ENCODE measurements around the gene GAGE12H. TPM values are rescaled to one million over a fixed set of nuclear protein-coding genes. Genes with fewer than 3 reads are reported as not detected.

GAGE12H gene
- total RNA-seq, 1 experiment from 2014 or later: not detected

DNA sequence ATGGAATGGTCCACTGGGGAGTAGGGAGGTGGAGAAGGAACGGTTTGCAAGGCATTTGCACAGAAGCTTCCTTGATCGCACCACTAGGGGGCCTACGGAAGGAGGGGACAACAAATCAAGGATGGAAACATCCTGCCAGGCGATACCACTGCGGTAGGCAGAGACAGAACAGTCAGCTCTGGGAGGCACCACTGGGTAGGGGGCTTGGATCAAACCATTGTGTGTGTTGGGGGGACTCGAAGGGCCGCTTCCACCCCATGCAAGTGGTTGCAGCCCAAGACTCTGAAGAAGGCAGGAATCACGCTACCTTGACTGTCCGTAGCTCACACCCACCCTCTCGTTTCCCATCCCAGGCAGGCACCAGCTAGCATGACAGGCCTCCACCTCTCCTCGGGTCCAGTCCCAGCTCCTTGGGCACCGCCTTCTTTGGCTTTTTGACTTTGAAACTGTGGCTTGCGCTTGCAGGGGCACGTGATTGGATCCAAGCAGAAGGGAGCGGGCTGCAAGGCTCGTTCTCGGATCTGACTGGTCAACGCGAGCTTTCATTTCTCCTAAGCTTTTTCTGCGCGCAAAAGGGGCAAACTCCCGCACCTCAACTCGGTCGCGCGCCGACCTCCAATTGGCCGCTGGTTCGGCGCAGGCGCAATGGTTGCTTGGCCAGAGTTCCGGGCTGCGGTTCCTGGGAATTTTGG, 47.5 kb downstream of the GAGE12H start:
- no peaks in the 10 kb centered on the region for H3K4me1 ChIP-seq (ENCODE audit: control insufficient read depth, insufficient read depth, low read length)
- ChIA-PET POLR2A (interaction anchor here (0.6 kb wide), 1 partner anchor 421 kb away, joined by 3 read pairs; no protein-coding TSS in a partner anchor), CTCF (no interaction called here)
- no peak for TF ChIP-seq TCF7L2 (IDR thresholded peaks at IDR 0.05; ENCODE audit: low read depth, low read length)
- no peak for TF ChIP-seq SIN3A (IDR thresholded peaks at IDR 0.05; ENCODE audit: borderline replicate concordance, insufficient read depth, low read depth, low read length)
- TF ChIP-seq, protein P1, sequence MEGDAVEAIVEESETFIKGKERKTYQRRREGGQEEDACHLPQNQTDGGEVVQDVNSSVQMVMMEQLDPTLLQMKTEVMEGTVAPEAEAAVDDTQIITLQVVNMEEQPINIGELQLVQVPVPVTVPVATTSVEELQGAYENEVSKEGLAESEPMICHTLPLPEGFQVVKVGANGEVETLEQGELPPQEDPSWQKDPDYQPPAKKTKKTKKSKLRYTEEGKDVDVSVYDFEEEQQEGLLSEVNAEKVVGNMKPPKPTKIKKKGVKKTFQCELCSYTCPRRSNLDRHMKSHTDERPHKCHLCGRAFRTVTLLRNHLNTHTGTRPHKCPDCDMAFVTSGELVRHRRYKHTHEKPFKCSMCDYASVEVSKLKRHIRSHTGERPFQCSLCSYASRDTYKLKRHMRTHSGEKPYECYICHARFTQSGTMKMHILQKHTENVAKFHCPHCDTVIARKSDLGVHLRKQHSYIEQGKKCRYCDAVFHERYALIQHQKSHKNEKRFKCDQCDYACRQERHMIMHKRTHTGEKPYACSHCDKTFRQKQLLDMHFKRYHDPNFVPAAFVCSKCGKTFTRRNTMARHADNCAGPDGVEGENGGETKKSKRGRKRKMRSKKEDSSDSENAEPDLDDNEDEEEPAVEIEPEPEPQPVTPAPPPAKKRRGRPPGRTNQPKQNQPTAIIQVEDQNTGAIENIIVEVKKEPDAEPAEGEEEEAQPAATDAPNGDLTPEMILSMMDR (IDR thresholded peaks at IDR 0.05): peak; percentile 26
- TF ChIP-seq, protein P2, sequence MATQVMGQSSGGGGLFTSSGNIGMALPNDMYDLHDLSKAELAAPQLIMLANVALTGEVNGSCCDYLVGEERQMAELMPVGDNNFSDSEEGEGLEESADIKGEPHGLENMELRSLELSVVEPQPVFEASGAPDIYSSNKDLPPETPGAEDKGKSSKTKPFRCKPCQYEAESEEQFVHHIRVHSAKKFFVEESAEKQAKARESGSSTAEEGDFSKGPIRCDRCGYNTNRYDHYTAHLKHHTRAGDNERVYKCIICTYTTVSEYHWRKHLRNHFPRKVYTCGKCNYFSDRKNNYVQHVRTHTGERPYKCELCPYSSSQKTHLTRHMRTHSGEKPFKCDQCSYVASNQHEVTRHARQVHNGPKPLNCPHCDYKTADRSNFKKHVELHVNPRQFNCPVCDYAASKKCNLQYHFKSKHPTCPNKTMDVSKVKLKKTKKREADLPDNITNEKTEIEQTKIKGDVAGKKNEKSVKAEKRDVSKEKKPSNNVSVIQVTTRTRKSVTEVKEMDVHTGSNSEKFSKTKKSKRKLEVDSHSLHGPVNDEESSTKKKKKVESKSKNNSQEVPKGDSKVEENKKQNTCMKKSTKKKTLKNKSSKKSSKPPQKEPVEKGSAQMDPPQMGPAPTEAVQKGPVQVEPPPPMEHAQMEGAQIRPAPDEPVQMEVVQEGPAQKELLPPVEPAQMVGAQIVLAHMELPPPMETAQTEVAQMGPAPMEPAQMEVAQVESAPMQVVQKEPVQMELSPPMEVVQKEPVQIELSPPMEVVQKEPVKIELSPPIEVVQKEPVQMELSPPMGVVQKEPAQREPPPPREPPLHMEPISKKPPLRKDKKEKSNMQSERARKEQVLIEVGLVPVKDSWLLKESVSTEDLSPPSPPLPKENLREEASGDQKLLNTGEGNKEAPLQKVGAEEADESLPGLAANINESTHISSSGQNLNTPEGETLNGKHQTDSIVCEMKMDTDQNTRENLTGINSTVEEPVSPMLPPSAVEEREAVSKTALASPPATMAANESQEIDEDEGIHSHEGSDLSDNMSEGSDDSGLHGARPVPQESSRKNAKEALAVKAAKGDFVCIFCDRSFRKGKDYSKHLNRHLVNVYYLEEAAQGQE (IDR thresholded peaks at IDR 0.05; ENCODE audit: insufficient read depth in 1 of 2, low read depth in 2 of 2, low read length in 1 of 2): no peak
- TF ChIP-seq POLR2AphosphoS5 (IDR thresholded peaks at IDR 0.05; ENCODE audit: low read depth, low read length): no peak
- H3K27ac ChIP-seq (ENCODE audit: low read length): no peak overlapping the region
- DNase-seq (ENCODE audit: low read depth, low spot score): no peak
- intact Hi-C loops (cut with micrococcal nuclease; ENCODE audit: unreplicated experiment): no loop called here
- H3K4me3 ChIP-seq (ENCODE audit: low read depth in 2 of 2, low read length in 2 of 2): no peak overlapping the region
- no peaks in the 10 kb centered on the region for H3K27me3 ChIP-seq (ENCODE audit: control insufficient read depth, insufficient read depth, low read length)
- in situ Hi-C loops (cut with HindIII; ENCODE audit: low pct_unique_long_range_greater_than_20kb, low sequenced_read_pairs): no loop called here
- no peaks in the 10 kb centered on the region for H3K9me3 ChIP-seq (ENCODE audit: control insufficient read depth, insufficient read depth, low read depth, low read length)
- ATAC-seq: no peak
- H3K36me3 ChIP-seq (ENCODE audit: control insufficient read depth, insufficient read depth, low read length): no peaks in the 10 kb centered on the region
- no TSS peak for BruUV-seq (replicated peaks)

Other genes with a start within 250 kb of the GAGE12H start
- not detected for gene GAGE13, start 248.4 kb upstream of the GAGE12H start, total RNA-seq (2021; ENCODE audit: unreplicated experiment)
- not detected for gene GAGE12C, start 47.8 kb upstream of the GAGE12H start, total RNA-seq (2021; ENCODE audit: unreplicated experiment)
- gene GAGE12D, start 38.2 kb upstream of the GAGE12H start, total RNA-seq (2021; ENCODE audit: unreplicated experiment): not detected
- gene GAGE12E, start 28.7 kb upstream of the GAGE12H start, total RNA-seq (2021; ENCODE audit: unreplicated experiment): not detected
- 0.49 TPM for gene GAGE12F, start 19.1 kb upstream of the GAGE12H start, total RNA-seq (2021; ENCODE audit: unreplicated experiment)
- gene GAGE12G, start 9.5 kb upstream of the GAGE12H start, total RNA-seq (2021; ENCODE audit: unreplicated experiment): 0.49 TPM
- not detected for gene GAGE2A, start 9.5 kb downstream of the GAGE12H start, total RNA-seq (2021; ENCODE audit: unreplicated experiment)
- not detected for gene GAGE1, start 19.1 kb downstream of the GAGE12H start, total RNA-seq (2021; ENCODE audit: unreplicated experiment)
- gene PAGE1, start 116.0 kb downstream of the GAGE12H start, total RNA-seq (2021; ENCODE audit: unreplicated experiment): not detected
- gene PAGE4, start 249.4 kb downstream of the GAGE12H start, total RNA-seq (2021; ENCODE audit: unreplicated experiment): not detected

Measured in Panc1 (cell line).